GM15510 (cell line): ENCODE results near the gene CALN1.

Source experiments
- POLR2A ChIP-seq: IDR thresholded peaks from 3 replicates; pipeline ENCODE4 v1.6.1; 2011; ENCODE audit warnings: borderline replicate concordance; ENCODE audit not compliant: insufficient read length; ENCODE audit errors: extremely low read depth

CALN1 gene

DNA sequence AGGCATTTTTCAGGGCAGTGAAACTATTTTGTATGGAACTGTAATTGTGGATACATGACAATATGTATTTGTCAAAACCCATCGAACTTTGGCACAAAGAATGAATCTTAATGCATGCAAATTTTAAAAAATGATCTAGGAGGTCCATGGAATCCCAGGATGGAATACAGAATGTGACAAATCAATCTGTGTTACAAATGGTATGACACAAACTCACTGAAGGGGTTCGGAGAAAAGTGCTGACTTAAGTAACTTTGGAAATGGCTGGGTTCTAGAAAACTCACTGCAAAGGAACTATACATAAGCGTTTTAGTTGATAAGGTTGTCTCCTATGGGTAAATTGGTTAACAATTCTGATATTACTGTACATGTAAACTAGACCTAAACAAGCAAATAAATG, 26.0 kb downstream of the CALN1 start:
- no peak for TF ChIP-seq POLR2A

DNA sequence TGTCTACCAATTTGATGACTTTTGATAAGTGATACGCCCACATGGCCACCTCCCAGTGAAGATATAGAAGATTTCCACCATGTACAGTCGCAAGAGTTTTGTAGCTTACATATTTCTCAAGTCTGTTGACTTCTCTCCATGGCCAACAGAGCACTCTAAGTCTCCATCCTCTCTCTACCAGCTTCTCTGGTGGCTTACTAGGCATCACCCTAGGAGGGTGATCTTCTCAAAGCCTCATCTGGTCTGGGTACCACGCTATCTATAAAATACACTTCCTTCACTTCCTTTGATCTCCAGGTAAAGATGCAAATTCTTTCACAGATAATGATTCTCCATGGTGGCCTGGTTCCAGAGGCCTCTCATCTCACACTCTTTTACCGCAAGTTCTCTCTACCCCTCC, 49.9 kb downstream of the CALN1 start:
- no peak for TF ChIP-seq POLR2A

DNA sequence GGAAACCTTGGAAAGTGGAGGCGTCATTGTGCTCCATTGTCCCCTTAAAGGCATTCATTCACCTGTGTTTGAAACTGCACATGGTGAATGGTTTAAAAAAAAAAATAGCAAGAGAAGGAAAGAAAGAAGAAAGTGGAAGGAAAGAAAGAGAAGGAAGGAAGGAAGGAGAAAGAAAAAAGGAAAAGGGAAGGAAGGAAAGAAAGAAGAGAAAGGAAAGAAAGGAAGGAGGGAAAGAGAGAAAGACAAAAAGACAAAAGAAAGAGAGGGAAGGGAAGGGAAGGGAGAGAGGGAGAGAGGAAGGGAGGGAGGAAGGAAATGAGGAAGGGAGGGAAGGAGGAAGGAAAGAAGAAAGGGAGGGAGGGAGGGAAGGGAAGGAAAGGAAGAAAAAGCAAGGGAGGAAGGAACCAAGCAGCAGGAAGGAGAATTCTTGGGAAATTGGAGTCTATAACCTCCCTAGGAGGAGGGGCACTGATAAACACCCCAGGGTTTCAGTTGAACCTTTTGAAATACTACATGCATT, 66.9 kb downstream of the CALN1 start:
- no peak for TF ChIP-seq POLR2A

DNA sequence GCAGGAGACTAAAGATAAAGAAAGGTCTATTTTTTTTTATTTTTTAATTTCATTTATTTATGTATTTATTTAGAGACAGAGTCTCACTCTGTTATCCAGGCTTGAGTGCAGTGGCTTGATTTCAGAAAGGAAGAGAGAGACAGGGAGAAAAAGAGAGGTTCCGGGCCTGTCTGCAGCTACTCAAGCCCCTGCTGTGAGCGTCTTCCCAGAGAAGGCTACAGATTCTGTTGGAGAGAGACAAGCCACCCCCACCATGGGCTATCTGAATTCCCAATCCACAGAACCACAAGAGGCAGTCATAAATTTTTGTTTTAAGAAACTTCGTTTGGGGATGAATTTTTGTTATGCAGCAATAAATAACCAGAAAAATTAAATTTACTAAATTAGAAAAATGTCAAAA, 68.1 kb downstream of the CALN1 start:
- no peak for TF ChIP-seq POLR2A

DNA sequence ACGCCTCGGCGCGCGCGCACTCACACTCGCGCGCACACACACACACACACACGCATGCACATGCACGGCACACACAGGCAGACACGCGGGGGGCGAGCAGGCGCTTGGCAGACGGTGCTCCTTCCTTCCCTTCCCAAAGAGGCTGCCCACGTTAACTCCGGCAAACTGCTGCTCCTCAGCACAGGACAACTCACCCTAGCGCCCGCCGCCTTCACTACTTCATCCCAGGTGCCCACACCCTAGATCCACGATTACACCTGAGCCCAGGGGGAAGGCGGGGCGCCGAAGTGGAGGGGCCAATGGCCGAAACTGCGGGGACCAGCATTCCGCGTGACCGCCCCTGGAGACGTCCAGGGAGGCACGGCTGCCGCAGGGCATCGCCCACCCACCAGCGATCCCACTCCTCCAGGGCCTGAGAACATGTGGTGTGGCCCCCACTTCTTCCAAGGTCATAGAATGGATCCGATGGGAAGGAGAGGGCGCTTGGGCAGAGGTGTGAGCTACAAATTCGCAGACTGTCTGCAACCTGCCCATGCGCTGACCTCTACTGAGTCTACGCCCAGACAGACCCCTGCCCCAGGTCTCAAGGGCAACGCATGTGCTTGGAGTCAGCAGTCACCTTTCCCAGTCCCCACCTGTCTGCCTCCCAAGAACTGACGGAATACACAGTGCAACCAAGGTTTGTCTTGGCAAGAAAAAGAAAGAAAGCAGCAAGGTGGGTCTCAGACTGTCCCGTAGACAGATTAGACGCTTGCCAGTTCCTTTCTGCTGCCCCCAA, 74.6 kb downstream of the CALN1 start:
- TF ChIP-seq POLR2A: no peak

GRCh38 chr7:72336632-72337389, 75.3 kb downstream of the CALN1 start:
- TF ChIP-seq POLR2A: no peak

DNA sequence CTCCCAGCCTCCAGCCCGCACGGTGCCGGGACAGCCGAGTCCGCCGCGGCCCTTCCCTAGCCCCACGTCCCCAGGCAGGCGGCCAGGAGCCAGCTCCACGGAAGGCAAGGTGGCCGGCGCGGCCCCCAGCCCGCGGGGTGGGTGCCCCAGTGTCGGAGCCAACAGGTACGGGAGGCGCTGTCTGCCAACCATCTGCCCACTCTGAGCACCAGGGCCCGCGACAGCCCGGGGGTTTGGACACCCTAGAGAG, 75.8 kb downstream of the CALN1 start:
- no peak for TF ChIP-seq POLR2A

DNA sequence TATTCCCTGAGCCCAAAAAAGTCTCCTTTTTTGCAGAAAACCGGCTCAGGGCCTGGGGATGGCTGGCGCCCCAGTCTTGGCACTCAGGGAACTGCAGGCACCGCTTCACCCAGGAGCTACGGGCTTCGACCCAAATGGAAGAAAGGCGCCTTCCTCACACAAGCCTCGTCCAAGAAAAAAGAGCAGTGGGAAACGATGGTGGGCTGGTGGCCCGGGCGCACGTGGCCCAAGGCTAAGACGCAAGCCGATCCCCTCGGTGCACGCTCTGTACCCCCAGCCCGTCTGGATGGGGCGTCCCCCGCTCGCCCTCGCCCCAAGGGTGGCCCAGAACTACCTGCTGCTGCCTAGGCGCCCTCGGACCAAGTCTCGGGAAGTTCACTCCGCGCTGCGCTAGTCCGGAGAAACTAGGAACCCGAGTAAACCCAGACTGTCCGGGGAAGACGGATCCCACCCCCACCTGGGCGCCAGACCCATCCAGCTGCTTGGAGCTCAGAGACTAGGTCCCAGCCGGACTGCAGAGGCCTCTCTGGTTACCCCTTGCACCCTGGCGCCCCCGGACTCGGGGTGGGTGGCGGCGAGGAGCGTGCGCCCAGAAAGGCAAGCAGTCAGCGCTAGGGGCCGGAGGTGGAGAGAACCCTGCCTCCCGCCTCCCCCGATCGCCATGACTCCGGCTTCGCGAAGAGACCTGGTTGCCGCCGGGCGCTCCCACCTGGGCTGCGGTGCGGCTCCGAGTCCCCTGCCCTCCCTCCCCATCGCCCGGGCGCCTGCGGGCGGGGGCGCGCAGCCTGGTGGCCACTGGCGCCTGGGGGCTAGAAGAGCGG, 76.4 kb downstream of the CALN1 start:
- no peak for TF ChIP-seq POLR2A

DNA sequence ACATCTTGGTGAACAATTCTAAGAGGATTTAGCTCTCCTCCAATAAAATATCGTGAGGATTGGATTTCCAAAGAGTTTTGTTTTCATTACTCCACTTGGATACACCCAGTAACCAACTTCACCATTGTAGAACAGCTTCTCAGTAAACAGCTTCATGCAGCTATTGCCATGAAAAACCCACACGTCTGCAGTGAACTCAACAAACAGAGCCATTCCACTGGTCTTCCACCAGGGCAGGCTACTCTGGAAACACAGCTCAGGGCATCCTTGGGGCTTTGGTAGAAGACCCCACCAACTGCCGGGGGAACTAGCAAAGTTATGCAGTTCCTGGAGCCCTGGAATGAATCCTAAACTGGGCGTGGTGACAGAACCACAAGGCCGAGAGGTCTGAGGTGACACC, 77.4 kb downstream of the CALN1 start:
- no peak for TF ChIP-seq POLR2A

DNA sequence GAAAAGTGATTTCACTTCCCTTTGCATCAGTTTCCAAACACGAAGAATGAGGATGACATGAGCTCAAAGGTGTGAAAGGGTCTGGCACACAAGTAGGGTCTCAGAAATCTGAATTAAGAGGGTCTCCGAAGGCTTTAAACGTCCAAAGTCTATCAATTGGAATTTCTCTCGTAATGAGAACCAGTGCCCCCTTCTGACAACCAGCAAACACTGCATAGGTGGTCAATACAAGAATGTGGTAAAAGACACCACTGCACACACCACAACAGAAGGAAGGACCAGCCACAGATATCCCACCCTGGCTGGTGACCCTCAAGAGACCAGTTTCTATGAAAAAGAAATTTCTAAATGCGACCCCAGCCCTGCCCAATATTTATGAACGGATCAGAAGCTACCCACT, 78.1 kb downstream of the CALN1 start:
- TF ChIP-seq POLR2A: no peak

DNA sequence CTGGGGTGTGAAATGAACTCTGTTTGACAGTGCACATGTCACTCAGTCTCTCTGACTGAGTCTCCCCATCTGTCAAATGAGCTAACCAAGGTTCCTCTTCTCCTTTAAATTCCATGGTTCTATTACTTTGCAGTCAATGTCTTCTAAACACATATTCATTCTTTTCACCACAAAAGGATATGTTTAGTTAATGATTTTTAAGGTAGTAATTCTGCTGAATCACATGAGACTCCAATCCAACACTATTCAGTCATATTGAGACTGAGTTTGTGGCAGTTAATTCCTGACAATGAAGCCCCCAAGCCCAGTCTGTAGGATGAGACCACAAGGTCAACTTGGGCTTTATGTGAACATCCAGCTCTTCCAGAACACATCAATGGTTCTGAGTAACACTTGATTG, 85.3 kb downstream of the CALN1 start:
- no peak for TF ChIP-seq POLR2A

GRCh38 chr7:72326365-72326764, 85.8 kb downstream of the CALN1 start:
- no peak for TF ChIP-seq POLR2A

DNA sequence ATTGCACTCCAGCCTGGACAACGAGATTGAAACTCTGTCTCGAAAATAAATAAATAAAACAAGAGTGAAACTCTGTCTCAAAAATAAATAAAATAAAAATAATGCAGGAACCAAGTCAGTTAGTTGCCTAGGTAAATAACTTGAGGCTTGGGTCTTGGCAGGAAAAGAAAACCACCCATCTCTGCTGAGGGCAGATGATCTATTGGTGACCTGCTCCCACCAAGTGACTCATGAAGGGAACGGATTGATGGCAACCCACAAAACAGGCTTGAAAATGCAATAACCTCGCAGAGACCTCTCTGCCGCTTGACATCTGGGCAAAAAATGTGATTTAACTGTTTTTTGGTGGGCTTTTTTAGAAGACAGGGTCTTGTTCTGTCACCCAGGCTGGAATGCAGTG, 86.6 kb downstream of the CALN1 start:
- TF ChIP-seq POLR2A: no peak

DNA sequence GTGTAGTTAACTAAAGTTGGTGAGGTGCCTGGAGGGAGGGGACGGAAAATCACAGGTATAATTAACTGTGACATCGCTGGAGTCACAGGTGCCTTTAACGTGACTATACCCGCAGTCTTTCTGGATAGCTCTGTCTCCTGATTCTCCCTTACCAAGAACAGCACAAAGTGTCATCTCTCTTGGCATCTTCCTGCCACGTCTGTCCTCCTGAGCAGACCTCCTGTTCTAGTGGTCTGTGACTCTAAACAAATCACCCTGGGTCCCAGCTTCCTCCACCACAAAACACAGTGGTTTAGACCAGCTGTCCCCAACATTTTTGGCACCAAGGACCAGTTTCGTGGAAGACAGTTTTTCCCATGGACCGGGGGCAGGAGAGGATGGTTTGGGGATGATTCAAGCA, 90.5 kb downstream of the CALN1 start:
- TF ChIP-seq POLR2A: no peak

GRCh38 chr7:72321081-72321480, 91.1 kb downstream of the CALN1 start:
- no peak for TF ChIP-seq POLR2A

DNA sequence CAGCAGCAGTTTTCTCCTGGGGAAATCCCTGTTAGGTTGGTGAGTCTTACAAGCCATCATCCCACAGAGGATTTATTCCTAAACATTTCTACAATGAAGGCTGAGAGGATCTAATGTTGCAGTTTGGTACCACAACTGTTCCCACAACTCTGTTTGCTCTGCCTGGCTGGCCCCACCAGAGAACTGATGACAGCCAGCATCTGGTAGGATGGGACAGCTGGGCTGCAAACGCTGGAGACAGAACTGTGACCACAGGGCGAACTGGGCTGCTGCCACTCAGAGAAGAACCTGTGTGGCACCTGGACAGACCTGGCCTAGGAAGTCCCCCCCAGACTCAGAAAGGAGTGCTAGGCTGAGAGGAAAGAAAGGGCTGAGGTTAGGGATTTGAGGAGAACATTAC, 94.8 kb downstream of the CALN1 start:
- TF ChIP-seq POLR2A: no peak

DNA sequence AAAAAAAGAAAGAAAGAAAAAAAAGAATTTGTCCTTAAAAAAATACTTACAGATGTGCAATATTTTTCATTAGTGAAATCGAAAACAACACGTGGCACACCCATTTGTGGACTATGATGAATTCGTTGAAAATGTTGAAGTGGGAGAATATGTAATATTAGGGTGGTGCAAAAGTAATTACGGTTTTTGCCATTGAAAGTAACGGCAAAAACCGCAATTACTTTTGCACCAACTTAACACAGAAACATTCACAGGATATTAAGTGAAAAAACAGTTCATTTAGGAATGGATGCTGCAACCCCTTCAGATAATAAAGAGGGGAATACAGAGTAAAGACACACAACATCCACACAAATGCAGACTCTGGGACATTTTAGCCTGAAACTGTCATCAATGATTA, 96.0 kb downstream of the CALN1 start:
- TF ChIP-seq POLR2A: no peak

DNA sequence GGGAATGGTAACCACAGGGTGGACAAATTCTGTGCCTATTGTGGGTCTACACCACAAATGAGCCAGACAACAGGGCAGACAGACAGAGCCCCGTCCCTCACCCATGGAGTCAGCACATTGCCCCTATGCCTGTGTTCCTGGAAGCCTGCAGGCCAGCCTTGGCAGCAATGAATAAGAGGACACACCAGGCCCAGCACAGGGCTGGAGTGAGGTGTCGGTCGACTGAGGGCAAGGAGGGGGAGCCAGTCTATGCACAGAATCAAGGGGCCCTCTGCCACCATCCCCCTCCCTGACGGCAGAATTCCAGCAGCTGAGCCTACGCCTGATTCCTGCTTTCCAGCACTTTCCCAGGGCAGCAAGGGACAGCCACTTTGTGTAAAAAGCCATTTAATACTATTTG, 98.2 kb downstream of the CALN1 start:
- no peak for TF ChIP-seq POLR2A
